Vagina (tissue), 2 donors: ENCODE data around the gene PIK3R3.

Experiments used
- POLR2A ChIP-seq, 2 donors: fragments of 450-650 bp; IDR thresholded peaks; one replicate each; pipeline ENCODE4 v1.6.1; 2017; ENCODE audit warnings: antibody characterized with exemption in 2 of 2, mild to moderate bottlenecking in 2 of 2, moderate library complexity in 2 of 2
- POLR2AphosphoS5 ChIP-seq, 2 donors: sonication (generic); formaldehyde crosslinking; IDR thresholded peaks; one replicate each; pipeline ENCODE4 v1.9.0; 2017; ENCODE audit warnings: antibody characterized with exemption in 2 of 2, mild to moderate bottlenecking in 2 of 2, low read depth in 1 of 2; ENCODE audit not compliant: insufficient read depth in 1 of 2

GRCh38 chr1:46027788-46028573 lies 104.4 kb downstream of the PIK3R3 start:
- TF ChIP-seq POLR2A (IDR thresholded peaks at IDR 0.05) (no peak), POLR2AphosphoS5 (IDR thresholded peaks at IDR 0.05; ENCODE audit: insufficient read depth in 1 of 2, low read depth in 1 of 2) (no peak)
